ENCODE measurements around the gene OPTC.
"Not testable (repeated sequence)": the region's sequence is repeated elsewhere in the genome, so short reads cannot be mapped to it uniquely, and the experiment has no call there.

OPTC gene

DNA sequence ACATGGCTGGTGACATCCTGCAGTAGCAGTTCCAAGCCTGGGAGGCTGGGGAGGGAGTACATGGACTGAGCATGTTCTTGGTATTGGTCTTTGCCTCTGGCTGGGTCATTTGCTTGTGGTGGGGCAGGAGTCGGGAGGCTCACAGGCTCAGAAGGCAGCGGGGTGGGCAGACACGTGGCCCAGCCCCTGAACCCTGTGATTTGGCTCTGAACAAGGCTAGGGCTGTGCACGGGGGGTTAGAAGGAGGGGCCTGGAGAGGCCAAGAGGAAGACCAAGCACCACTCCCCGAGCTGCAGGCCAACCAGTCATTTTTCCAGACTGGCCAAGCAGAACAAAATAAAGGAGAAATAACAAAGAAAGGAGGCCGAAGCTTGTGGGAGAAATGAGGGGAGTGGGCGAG is 28.0 kb upstream of the OPTC start:
- FAIRE-seq: no peak

DNA sequence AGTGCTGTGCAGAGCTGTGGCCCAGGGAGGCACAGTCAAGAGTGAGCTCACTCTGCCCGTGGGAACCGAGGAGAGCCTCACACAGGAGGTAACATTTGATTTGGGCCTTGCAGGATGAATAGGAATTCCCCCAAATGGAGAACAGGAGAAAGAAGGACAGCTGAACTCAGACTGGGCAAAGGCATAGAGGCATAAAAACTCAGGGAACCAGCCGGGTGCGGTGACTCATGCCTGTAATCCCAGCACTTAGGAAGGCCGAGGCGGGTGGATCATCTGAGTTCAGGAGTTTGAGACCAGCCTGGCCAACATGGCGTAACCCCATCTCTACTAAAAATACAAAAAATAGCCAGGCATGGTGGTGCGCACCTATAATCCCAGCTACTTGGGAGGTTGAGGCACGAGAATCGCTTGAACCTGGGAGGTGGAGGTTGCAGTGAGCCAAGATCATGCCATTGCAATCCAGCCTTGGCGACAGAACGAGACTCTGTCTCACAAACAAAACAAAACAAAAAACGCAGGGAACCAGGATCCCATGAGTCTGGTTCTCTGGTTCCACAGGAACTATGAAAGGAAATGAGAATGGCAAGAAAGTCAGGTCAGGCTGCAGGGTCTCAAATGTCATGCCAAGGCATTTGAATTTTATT is 26.9 kb upstream of the OPTC start:
- FAIRE-seq: not testable (repeated sequence)

DNA sequence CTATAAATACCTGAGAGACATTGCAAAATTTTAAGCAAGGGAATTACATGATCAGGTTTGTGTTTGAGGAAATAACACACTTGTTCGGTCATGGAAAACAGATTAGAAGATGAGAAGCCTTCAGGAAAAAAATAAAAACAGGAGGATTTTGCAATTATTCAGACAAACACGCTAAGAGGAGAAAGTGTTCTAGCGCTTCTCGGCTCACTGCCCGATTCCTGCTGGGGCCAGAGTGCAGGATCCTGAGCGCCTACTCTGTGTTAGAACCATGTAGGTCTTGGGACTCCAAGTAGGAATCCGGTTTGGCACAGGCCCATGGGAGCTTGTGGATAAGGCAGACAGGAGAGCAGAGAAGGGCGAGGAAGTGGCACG is 26.4 kb upstream of the OPTC start:
- FAIRE-seq: no peak

DNA sequence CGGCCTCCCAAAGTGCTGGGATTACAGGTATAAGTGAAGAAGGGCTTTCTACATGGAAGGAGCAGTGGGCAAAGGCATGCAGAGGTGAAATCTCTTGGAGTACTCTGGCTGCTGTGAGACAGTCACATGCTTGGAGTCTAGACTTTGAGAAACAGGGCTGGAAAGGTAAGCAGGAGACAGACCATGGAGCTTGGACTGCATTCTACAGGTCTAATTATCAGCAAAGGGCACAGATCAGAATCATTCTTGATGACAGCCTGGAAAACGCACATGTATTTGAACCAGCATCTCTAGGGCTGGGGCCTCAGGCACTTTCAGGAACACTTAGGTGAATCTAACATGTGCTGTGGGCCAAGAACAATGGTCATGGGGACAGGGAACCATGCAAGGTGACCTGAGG is 25.6 kb upstream of the OPTC start:
- FAIRE-seq: no peak

DNA sequence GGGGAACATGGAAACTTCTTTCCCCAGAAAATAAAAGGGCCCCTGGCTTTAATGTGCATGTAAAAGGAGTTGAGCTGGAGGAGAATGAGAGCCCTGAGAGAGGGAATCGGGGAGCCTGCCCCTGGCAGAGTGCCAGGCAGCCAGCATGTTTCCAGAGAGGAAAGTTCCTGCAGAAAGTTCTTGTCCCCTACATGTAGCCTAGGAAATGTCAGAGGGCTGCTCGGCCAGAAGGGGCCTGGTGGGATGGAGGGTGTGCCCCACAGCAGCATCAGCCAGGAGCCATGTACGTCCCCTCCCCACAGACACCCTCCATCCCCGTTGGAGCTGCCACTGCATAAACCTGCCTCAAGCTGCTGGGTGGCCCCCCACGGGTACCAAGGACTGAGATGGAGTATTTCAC is 23.7 kb upstream of the OPTC start:
- no peak for FAIRE-seq

GRCh38 chr1:203471841-203472240 is 22.1 kb upstream of the OPTC start:
- FAIRE-seq: no peak

DNA sequence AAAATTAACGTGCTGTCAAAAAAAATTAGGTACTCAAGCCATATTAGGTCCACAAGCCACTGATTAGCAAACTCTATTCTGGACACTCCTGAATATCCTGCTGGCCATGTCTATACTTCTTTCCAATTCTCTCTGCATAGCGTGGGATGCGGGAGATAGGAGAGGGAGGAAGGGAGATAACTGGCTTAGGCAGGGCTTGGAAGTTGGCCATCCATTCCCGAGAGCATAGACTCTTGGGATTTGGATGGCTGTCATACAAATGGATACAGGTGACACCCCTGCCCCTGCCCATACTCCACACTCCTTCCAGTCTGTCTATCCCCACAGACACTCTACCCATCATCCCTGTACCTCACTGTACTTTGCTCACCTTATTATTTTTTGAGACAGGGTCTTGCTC is 20.7 kb upstream of the OPTC start:
- FAIRE-seq: no peak

GRCh38 chr1:203473781-203474305 is 20.1 kb upstream of the OPTC start:
- no peak for FAIRE-seq

DNA sequence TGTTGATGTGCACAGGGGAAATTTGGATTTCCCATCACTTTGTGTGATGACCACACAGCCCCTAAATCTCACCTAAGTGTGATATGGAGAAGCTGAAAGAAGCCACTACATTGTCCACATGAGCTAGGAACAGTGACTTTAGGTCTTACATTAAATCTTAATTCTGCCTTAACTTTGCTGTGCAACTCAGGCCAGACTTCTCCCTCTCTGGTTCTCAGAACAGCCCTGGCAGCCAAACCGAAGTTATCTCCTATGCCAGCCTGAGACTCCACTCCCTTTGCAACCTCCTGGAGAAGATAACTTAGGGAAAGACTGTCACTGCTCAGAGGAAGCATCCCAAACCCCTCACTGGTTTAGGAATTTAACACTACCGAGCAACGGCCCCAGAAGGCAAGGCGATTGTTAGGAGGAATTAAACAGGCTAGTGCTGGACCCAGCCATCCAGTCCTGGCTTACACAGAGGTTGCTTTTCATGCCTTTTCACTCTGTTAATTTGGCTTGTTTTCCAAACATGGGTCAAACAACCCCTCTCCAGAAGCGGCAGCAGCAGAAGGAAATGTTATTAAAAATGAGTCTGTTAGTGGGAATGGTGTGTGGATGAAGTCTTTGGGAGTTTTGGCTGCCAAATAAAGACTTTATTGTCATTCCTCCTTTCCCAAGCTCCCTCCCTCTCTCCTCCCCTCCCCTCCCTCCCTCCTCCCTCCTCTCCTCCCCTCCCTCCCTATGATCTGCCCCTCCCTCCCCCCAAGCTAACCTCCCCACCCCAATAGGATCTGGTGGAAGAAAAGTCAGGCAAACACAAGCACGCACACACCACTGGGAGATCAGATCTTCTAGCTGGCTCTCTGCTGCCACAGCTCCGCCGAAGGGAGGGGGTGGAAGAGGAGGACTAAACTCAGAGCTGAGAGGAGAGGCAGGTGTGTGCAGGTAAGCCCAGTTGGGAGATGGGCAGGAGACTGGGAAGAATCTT is 18.7 kb upstream of the OPTC start, which contains the start of gene PRELP:
Gene PRELP, plus strand, starts transcription at position 795 of the 970 bp plus-strand sequence. CDS start 7,379 bp downstream, outside the sequence.
- no peak for FAIRE-seq

DNA sequence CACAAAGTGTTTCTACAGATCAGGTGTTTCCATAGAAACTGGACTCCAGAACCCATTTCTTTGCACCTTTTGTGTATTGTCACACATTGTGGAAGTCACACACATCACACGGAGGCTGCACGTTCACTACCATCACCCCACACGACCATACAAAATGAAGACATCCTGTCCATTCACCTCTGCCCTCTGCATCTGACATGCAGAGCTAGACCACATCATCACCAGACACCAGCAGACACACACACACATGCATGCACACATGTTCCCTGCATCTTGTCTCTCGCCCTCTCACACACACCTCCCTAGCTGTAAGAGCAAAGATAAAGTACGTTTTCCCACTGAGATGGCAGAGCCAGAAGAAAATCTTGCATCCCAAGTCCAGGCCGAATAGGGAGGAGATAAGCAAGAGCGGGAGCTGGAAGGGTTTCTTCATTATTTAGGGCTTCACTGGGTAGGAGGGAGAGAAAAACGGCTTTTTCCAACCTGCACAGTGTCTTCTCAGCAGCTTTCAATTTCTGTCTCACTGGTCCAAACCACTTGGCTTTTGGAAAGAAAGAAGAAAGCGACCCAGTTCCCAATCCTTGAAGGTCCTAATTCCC is 17.6 kb upstream of the OPTC start:
- no peak for FAIRE-seq

DNA sequence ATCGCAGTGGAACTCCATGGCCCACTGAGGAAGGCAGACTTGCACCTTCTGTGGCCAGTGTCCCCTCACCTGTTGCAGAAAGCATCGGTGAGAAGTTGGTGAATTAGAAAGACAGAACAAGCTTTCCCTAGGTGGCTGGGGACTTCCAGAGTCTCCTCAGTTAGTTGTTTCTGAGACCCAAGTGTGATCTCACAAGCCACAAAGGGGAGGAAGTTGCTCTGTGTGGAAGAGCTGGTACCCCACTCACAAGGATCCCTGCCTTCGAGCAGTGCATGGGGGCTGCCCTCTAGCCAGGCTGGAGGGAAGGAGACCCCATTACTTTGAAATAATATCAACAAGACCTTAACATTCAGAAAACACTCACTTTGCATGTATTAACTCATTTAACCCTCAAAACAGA is 16.2 kb upstream of the OPTC start:
- no peak for FAIRE-seq

- no peak for FAIRE-seq
Measured at GRCh38 chr1:203478231-203478630, 15.7 kb upstream of the OPTC start.

DNA sequence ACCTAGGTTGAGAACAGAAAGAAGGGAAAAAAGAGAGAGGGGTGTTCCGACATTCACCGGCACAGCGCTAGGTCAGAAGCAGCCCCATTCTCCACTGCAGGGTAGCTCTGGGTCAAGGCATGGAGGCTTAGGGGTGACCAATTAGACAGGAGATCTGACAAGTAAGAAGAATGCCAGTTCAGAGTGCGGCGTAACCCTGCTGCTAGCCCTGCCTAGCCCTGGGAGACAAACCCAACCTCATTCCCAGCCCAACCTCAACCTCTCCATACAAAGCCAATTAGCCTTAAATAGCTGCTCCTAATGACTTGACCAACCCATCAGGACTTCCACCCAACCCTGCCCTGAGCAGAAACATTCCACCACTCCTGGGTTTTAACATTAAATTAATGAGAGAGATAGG is 15.0 kb upstream of the OPTC start:
- no peak for FAIRE-seq

DNA sequence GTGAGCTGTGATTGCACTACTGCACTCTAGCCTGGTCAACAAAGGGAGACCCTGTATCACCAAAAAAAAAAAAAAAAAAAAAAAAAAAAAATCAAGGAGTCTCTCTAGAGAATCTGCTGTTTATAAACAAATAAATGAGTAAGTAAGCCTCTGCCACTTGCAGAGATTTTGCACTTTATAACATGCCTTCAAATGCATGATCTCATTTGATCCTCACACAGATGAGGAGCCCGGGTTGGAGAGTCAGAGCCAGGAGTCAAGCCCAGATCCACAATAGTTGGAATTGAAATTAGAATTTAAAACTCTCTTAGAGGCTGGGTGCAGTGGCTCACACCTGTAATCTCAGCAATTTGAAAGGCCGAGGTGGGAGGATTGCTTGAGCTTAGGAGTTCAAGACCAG is 14.3 kb upstream of the OPTC start:
- FAIRE-seq: no peak

- FAIRE-seq: no peak
Measured at GRCh38 chr1:203480084-203480483, 13.9 kb upstream of the OPTC start.

DNA sequence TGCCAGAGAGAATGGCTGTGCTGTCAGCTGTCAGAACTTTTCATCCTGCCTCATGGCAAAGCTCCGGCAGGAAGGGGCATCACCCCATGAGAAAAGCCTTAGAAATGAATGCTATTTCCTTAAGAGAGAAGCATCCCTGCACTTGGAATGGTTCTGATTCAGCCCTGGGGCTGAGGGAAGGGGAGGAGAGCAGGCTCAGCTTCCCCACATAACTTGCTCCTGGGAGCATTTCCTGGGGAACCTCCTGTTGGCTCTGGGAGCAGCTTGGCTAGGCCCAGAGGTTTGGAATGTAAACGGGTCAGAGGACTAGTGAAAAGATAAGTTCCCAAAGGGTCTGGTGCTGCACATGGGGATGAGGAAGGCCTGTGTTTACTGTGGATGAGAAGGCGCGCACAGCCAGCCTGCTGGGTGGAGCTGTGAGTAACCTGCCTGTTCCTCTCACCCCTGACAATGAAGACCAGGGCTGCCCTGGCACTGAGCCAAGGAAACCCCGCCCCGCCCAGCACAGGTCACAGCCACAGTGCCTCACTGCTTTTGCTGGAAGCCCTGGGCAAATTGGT is 13.3 kb upstream of the OPTC start:
- FAIRE-seq: no peak

GRCh38 chr1:203481196-203481595 is 12.8 kb upstream of the OPTC start:
- FAIRE-seq: no peak

DNA sequence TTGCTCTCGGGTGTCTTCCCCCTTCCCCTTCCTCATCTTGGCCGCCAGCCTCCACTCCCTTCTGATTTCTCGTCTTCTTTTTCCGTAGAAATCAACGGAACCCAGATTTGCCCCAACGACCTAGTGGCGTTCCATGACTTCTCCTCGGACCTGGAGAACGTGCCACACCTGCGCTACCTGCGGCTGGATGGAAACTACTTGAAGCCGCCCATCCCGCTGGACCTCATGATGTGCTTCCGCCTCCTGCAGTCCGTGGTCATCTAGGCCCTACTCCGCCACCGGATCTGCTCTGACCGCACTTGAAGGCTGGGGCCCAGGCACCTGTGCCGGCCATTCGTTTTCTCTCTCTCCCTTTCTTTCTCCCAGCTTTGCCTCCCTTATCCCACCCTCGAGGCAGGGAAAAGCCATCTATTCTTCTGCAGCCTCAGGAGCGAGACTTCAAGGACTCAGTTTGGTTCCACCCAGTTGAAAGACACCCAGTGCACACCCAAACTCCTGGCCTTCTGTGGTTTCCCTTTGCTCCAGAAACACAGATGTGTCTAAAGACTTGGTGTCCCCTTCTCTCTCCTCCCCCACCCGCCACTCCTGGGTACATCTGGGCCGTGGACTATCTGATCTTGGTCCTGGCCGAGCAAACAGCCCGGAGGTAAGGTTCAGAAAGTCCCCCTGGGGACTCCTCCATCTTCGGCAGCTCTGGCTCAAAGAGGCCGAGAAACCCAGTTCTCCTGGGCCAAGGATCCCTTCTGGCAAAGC is 7.2 kb upstream of the OPTC start:
- FAIRE-seq: no peak

GRCh38 chr1:203488539-203488938 is 5.4 kb upstream of the OPTC start:
- no peak for FAIRE-seq

- no peak for FAIRE-seq
Measured at GRCh38 chr1:203490607-203491006, 3.3 kb upstream of the OPTC start.

GRCh38 chr1:203491664-203492063 is 2.3 kb upstream of the OPTC start:
- no peak for FAIRE-seq

- FAIRE-seq: no peak
Measured at GRCh38 chr1:203492082-203492747, 1.7 kb upstream of the OPTC start.

All from TTC549 (cell line).